Nephron (organoid): Measurements from ENCODE around the gene RGN.
A peak's percentile ranks its signal among the peaks of the same experiment; 100 is the strongest.
"Not testable (repeated sequence)": the region's sequence is repeated elsewhere in the genome, so short reads cannot be mapped to it uniquely, and the experiment has no call there.

Experiments
- H3K27ac Mint-ChIP-seq, 3 experiments: 2 replicates each; pipeline ENCODE4 v1.8.0; 2020; ENCODE audit warnings: mixed read lengths in 3 of 3, mild to moderate bottlenecking in 2 of 3, moderate library complexity in 1 of 3
- H3K27me3 Mint-ChIP-seq: 2 replicates; pipeline ENCODE4 v1.8.0; 2021; ENCODE audit warnings: low read depth, mild to moderate bottlenecking, moderate library complexity, mixed read lengths
- H3K36me3 Mint-ChIP-seq: 2 replicates; pipeline ENCODE4 v1.8.0; 2020; ENCODE audit warnings: low read depth, mixed read lengths
- H3K4me1 Mint-ChIP-seq: 2 replicates; pipeline ENCODE4 v1.8.0; 2020; ENCODE audit warnings: mixed read lengths
- H3K4me3 Mint-ChIP-seq, 3 experiments: 2 replicates each; pipeline ENCODE4 v1.8.0; 2020; ENCODE audit warnings: mild to moderate bottlenecking in 3 of 3, mixed read lengths in 3 of 3, moderate library complexity in 2 of 3
- H3K9me3 Mint-ChIP-seq: 2 replicates; pipeline ENCODE4 v1.8.0; 2020; ENCODE audit warnings: mixed read lengths
- TF ChIP-seq, protein P1 (sequence below), 3 experiments: fragments of 200-600 bp; sonication (generic); IDR thresholded peaks; one replicate each; pipeline ENCODE4 v1.5.0; 2021; ENCODE audit warnings: antibody characterized with exemption in 3 of 3; ENCODE audit not compliant: unreplicated experiment in 3 of 3

RGN gene

DNA sequence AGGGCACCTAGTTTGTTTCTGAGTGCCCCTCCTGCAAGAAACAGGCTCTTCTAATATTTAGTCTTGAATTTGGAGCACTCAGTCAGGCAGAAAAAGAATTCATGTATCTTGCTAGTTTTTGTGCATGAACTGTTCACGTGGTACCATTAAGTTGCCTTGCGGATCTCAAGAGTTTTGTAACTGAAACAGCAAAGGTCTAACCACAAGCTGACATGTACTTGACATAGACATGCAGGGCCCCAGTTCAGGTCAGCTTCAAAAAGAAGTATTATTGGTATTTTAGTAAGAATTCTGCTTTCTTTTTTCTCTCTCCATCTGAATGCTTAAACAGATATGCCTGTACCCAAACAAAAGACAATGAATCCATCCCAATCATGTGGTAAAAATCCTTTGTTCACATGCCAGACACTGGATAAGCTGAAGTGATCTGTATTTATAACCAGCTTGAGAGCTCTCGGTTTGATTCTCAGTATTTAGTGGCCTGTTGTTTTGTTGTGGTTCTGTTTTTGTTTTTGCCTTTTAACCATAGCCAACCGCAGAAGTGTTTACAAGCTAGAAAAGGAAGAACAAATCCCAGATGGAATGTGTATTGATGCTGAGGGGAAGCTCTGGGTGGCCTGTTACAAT is 13.0 kb downstream of the RGN start:
- H3K9me3 Mint-ChIP-seq, result peaks cover 2% of the 10 kb centered on the region
- no peak overlapping the region for H3K4me3 Mint-ChIP-seq
- no peaks in the 10 kb centered on the region for H3K27me3 Mint-ChIP-seq
- no peak overlapping the region for H3K27ac Mint-ChIP-seq
- no peaks in the 10 kb centered on the region for H3K36me3 Mint-ChIP-seq
- no peaks in the 10 kb centered on the region for H3K4me1 Mint-ChIP-seq
- TF ChIP-seq, protein P1, sequence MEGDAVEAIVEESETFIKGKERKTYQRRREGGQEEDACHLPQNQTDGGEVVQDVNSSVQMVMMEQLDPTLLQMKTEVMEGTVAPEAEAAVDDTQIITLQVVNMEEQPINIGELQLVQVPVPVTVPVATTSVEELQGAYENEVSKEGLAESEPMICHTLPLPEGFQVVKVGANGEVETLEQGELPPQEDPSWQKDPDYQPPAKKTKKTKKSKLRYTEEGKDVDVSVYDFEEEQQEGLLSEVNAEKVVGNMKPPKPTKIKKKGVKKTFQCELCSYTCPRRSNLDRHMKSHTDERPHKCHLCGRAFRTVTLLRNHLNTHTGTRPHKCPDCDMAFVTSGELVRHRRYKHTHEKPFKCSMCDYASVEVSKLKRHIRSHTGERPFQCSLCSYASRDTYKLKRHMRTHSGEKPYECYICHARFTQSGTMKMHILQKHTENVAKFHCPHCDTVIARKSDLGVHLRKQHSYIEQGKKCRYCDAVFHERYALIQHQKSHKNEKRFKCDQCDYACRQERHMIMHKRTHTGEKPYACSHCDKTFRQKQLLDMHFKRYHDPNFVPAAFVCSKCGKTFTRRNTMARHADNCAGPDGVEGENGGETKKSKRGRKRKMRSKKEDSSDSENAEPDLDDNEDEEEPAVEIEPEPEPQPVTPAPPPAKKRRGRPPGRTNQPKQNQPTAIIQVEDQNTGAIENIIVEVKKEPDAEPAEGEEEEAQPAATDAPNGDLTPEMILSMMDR (IDR thresholded peaks at IDR 0.05; ENCODE audit: unreplicated experiment in 3 of 3), result no peak

DNA sequence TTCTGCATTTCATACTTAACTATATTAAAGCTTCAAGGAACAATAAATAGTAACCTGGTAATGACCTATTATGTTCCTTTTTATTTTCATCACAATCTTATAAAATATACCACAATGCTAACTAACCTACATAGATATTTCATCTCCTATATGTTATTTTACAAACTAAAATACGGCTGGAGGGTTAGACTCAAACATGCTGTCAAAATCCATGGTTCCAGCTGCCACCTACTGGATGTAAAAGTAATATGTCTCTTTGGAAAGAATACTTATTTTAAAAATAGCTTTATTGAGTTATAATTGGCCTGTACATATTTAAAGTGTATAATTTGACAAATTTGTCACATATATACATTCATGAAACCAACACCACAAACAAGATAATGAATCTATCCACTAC is 15.0 kb downstream of the RGN start:
- TF ChIP-seq, protein P1 (IDR thresholded peaks at IDR 0.05; ENCODE audit: unreplicated experiment in 3 of 3), result peak; percentile 33 to 66 (median 48)
- Mint-ChIP-seq H3K36me3 (no peaks in the 10 kb centered on the region), H3K4me1 (no peaks in the 10 kb centered on the region), H3K27ac (no peak overlapping the region), H3K4me3 (no peak overlapping the region), H3K9me3 (peaks cover 4% of the 10 kb centered on the region), H3K27me3 (no peaks in the 10 kb centered on the region)

DNA sequence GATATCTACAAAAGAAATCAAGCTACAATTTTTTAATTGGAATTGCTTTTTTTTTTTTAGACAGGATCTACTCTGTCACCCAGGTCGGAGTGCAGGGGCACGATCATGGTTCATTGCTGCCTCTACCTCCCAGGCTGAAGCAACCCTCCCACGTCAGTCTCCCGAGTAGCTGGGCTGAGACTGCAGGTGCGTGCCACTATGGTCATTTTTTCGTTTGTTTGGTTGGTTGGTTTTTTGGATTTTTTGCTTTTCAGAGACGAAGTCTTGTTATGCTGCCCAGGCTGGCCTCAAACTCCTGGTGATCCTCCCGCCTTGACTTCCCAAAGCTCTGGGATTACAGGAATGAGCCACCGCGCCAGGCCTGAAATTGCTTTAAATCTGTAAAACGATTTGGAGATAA is 15.6 kb downstream of the RGN start:
- Mint-ChIP-seq H3K27me3 (no peaks in the 10 kb centered on the region), H3K36me3 (no peaks in the 10 kb centered on the region), H3K4me1 (no peaks in the 10 kb centered on the region), H3K4me3 (no peak overlapping the region), H3K27ac (no peak overlapping the region), H3K9me3 (peaks cover 4% of the 10 kb centered on the region)
- TF ChIP-seq, protein P1 (IDR thresholded peaks at IDR 0.05; ENCODE audit: unreplicated experiment in 3 of 3), result no peak

DNA sequence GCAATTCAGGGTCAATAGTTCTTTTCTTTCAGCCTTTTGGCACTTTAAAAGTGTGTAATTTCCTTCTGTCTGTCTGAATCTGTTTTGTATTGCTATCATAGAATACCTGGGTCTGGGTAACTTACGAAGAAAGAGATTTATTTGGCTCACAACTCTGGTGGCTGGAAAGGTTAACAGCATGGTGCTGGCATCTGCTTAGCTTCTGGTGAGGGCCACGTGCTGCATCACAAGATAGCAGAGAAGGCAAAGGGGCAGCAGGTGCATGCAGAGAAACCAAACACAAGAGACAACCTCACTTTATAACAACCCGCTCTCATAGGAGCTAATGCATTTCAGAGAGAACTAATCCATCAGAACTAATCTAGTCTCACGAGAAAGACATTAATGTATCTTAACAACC is 18.8 kb downstream of the RGN start:
- peaks cover 8% of the 10 kb centered on the region for H3K36me3 Mint-ChIP-seq
- no peak overlapping the region for H3K4me3 Mint-ChIP-seq
- no peak overlapping the region for H3K27ac Mint-ChIP-seq
- peaks cover 13% of the 10 kb centered on the region for H3K9me3 Mint-ChIP-seq
- no peaks in the 10 kb centered on the region for H3K27me3 Mint-ChIP-seq
- H3K4me1 Mint-ChIP-seq, result no peaks in the 10 kb centered on the region
- TF ChIP-seq, protein P1 (IDR thresholded peaks at IDR 0.05; ENCODE audit: unreplicated experiment in 3 of 3), result no peak

DNA sequence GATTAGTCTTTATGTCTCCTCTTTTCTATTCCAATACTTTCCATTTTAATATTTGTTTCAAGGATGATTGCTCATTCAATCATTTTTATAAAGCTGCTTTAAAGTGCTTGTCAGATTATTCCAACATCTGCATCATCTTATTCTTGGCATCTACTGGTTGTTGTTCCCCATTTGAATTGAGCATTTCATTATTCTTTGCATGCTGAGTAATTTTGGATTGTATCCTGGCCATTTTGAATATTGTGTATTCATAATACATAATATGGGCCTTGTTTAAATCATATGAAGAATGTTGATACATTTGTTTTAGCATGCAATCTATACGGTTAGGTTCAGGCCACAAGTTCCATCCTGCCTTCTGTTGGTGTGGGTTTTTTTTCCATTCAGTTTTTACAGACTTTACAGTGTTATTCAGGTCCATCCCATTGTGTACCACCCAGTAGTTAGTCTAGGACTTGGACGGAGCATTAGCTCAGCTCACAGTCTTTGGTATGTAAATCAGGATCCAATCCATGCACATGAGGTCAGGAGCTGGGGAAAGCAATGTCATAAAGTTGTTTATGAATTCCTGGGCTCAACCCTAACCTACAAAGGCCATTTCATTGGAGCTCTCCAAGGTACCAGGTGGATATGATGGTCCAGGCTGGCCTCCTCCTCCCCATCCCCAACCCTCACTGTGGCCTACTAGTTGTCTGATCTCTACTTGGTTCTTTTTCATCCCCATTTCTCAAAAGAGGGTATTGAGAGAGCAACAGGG is 20.3 kb downstream of the RGN start:
- H3K9me3 Mint-ChIP-seq, result peaks cover 16% of the 10 kb centered on the region
- H3K4me1 Mint-ChIP-seq, result no peaks in the 10 kb centered on the region
- TF ChIP-seq, protein P1 (IDR thresholded peaks at IDR 0.05; ENCODE audit: unreplicated experiment in 3 of 3), result no peak
- H3K36me3 Mint-ChIP-seq, result peaks cover 8% of the 10 kb centered on the region
- H3K27ac Mint-ChIP-seq, result no peak overlapping the region
- no peak overlapping the region for H3K4me3 Mint-ChIP-seq
- H3K27me3 Mint-ChIP-seq, result no peaks in the 10 kb centered on the region

DNA sequence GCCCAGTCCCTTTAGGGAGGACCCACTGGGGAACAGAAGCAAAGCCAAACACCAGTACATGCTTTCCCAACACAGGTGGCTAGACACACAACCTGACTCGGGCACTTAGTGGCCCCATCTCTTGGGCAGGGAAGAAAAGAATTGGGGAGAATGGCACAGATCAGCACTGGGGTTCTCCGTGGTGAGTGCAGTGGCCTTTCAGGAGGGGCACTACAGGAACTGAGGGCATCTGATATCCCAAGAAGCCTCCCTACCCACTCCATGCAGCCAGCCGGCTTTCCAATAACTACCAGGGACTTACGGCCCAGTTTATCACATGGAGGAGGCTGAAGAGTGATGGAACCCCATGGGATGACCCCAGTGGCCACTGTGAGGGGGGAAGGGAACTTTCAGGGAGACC is 23.0 kb downstream of the RGN start:
- no peaks in the 10 kb centered on the region for H3K4me1 Mint-ChIP-seq
- TF ChIP-seq, protein P1 (IDR thresholded peaks at IDR 0.05; ENCODE audit: unreplicated experiment in 3 of 3), result no peak
- H3K4me3 Mint-ChIP-seq, result no peak overlapping the region
- no peak overlapping the region for H3K27ac Mint-ChIP-seq
- H3K27me3 Mint-ChIP-seq, result no peaks in the 10 kb centered on the region
- peaks cover 18% of the 10 kb centered on the region for H3K9me3 Mint-ChIP-seq
- peaks cover 8% of the 10 kb centered on the region for H3K36me3 Mint-ChIP-seq

DNA sequence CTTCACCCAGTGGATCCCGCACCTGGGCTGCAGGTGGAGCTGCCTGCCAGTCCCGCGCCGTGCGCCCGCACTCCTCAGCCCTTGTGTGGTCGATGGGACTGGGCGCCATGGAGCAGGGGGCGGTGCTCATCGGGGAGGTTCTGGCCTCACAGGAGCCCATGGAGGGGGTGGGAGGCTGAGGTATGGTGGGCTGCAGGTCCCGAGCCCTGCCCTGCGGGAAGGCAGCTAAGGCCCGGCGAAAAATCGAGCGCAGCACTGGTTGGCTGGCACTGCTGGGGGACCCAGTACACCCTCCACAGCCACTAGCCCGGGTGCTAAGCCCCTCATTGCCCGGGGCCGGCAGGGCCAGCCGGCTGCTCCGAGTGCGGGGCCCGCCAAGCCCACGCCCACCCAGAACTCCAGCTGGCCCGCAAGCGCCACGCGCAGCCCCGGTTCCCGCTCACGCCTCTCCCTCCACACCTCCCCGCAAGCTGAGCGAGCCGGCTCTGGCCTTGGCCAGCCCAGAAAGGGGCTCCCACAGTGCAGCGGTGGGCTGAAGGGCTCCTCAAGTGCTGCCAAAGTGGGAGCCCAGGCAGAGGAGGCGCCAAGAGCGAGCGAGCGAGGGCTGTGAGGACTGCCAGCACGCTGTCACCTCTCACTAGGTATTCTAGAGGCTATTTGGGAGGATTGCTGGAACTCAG is 32.8 kb downstream of the RGN start:
- H3K4me1 Mint-ChIP-seq, H3K36me3 Mint-ChIP-seq, H3K4me3 Mint-ChIP-seq, H3K27me3 Mint-ChIP-seq, H3K27ac Mint-ChIP-seq: not testable (repeated sequence)
- H3K9me3 Mint-ChIP-seq, result peaks cover 20% of the 10 kb centered on the region
